Activated CD4-positive, alpha-beta memory T cell treated with anti-CD3 and anti-CD28 coated beads, Interleukin-2, amount 10 ng/mL, durations not matched to agents 7 days and 5 days (primary cell): ENCODE data around the gene WDR83. TPM values are rescaled to one million over a fixed set of nuclear protein-coding genes. Genes with fewer than 3 reads are reported as not detected.

Source experiments
- CTCF ChIA-PET: fragments of 350-600 bp; sonication (Branson Sonifier 250); formaldehyde crosslinking; loops from one replicate; lab custom pipeline; 2021; ENCODE audit warnings: antibody characterized with exemption, inconsistent platforms; lab: Charles Lee
- POLR2A ChIA-PET: fragments of 350-600 bp; sonication (Branson Sonifier 250); formaldehyde crosslinking; loops from one replicate; lab custom pipeline; 2021; ENCODE audit warnings: antibody characterized with exemption; lab: Charles Lee
- DNase-seq: peaks from one replicate; pipeline ENCODE4 v3.0.0-alpha.2; 2020
- H3K27ac Mint-ChIP-seq: one replicate; pipeline ENCODE4 v1.8.0; 2021; ENCODE audit warnings: mild to moderate bottlenecking, mixed read lengths
- H3K27me3 Mint-ChIP-seq: one replicate; pipeline ENCODE4 v1.8.0; 2021; ENCODE audit warnings: mixed read lengths
- H3K36me3 Mint-ChIP-seq: one replicate; pipeline ENCODE4 v1.8.0; 2021; ENCODE audit warnings: low read depth, mixed read lengths
- H3K4me1 Mint-ChIP-seq: one replicate; pipeline ENCODE4 v1.8.0; 2021; ENCODE audit warnings: mixed read lengths
- H3K4me3 Mint-ChIP-seq: one replicate; pipeline ENCODE4 v1.8.0; 2021; ENCODE audit warnings: mild to moderate bottlenecking, mixed read lengths
- H3K9me3 Mint-ChIP-seq: one replicate; pipeline ENCODE4 v1.8.0; 2021; ENCODE audit warnings: mixed read lengths
- total RNA-seq, 2 experiments: library from RNA; stranded (reverse); gene quantifications; one replicate each; pipeline ENCODE4 v1.2.3, GENCODE V29; 2021

The WDR83 gene
- total RNA-seq, 2 experiments from 2014 or later, result 16.9 to 21.3 TPM

GRCh38 chr19:12722566-12723380, 56.2 kb downstream of the WDR83 start:
- Mint-ChIP-seq H3K36me3 (peaks cover 30% of the 10 kb centered on the region), H3K4me3 (peak overlapping the region; percentile 92), H3K9me3 (no peaks in the 10 kb centered on the region), H3K27ac (peak overlapping the region; percentile 85), H3K27me3 (no peaks in the 10 kb centered on the region), H3K4me1 (peaks cover 41% of the 10 kb centered on the region)
- peak; percentile 95 for DNase-seq
- POLR2A ChIA-PET, result interaction anchor here (0.7 to 9.4 kb wide), 15 partner anchors 12 to 560 kb away, joined by 3 to 250 read pairs (median 6); partner anchors contain the start of genes DHPS, FBXW9, GCDH and GET3
- CTCF ChIA-PET, result interaction anchor here (0.5 to 7.0 kb wide), 14 partner anchors 11 to 1092 kb away, joined by 3 to 53 read pairs (median 5); partner anchors contain the start of genes DHPS, FBXW9, GET3 and TRIR

GRCh38 chr19:12723381-12723640, 56.7 kb downstream of the WDR83 start:
- DNase-seq, result no peak
- POLR2A ChIA-PET, result interaction anchor here (0.7 to 9.4 kb wide), 15 partner anchors 12 to 191 kb away, joined by 3 to 250 read pairs (median 6); partner anchors contain the start of genes DHPS, FBXW9, GCDH and GET3
- peak overlapping the region; percentile 92 for H3K4me3 Mint-ChIP-seq
- no peaks in the 10 kb centered on the region for H3K27me3 Mint-ChIP-seq
- peaks cover 34% of the 10 kb centered on the region for H3K36me3 Mint-ChIP-seq
- peaks cover 41% of the 10 kb centered on the region for H3K4me1 Mint-ChIP-seq
- peak overlapping the region; percentile 85 for H3K27ac Mint-ChIP-seq
- CTCF ChIA-PET, result interaction anchor here (0.5 to 7.0 kb wide), 10 partner anchors 10 to 162 kb away, joined by 3 to 53 read pairs (median 6); partner anchors contain the start of genes DHPS and TRIR
- no peaks in the 10 kb centered on the region for H3K9me3 Mint-ChIP-seq

DNA sequence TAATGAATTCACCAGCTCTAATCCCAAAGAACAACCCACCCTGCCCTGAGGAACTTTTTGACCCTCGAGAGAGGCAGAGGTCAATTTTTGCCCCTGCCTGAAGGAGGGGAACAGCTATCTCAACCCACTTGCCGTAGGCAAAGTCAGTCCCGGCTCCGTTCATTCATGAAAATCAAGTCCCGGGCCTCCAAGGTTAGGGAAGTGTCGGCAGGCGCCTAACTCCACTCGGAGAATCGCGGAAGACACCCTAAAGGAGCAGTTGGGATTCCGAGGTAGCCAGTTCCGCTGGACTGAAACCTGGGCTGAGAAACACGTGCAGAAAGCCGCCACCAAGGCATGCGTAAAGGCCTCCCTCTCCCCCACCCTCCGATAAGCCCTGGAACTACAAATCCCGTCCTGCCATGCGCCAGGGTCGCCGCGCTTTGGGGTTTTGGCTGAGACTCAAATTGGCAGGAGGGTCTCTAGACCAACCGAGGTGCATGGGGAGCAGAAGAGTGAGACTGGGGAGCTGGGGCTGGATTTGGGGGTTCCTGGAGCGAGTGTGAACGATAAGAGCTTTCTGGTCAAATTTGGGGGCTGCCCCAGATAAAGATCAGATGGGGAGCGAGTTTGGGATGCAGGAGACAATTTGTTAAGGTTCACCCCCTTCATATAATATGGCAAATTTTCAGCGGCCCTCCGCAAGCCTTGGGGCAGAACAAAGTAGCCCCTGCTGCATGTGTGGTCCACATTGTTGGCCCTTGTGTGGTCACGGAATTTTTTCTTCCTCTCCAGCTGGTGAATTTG, 57.2 kb downstream of the WDR83 start, which contains the start of gene TNPO2:
Gene TNPO2 (minus strand): TSS at position 292 of the 786 bp plus-strand sequence. CDS start 2,955 bp downstream, outside the sequence.
- peaks cover 34% of the 10 kb centered on the region for H3K36me3 Mint-ChIP-seq
- peaks cover 36% of the 10 kb centered on the region for H3K4me1 Mint-ChIP-seq

More for the DNA sequence above, 57.2 kb downstream of the WDR83 start, which contains the start of gene TNPO2:
- no peaks in the 10 kb centered on the region for H3K9me3 Mint-ChIP-seq
- H3K27ac Mint-ChIP-seq, result peak within 1 kb of the TSS; percentile 85
- DNase-seq, result peak; percentile 79
- no peaks in the 10 kb centered on the region for H3K27me3 Mint-ChIP-seq
- ChIA-PET CTCF (interaction anchor here (0.6 to 7.0 kb wide), 9 partner anchors 10 to 161 kb away, joined by 3 to 53 read pairs (median 6); partner anchors contain the start of genes DHPS and TRIR), POLR2A (interaction anchor here (0.9 to 9.4 kb wide), 15 partner anchors 11 to 191 kb away, joined by 3 to 250 read pairs (median 6); partner anchors contain the start of genes DHPS, FBXW9, GCDH and GET3)
- H3K4me3 Mint-ChIP-seq, result peak within 1 kb of the TSS; percentile 92

Other genes starting within 250 kb of the WDR83 start
- gene ZNF443, start 225.8 kb upstream of the WDR83 start, total RNA-seq, result 1 to 10 TPM; 4.9 to 5.2 TPM
- gene ZNF709, start 182.0 kb upstream of the WDR83 start, total RNA-seq, result 1 to 10 TPM; 1.8 to 3.0 TPM
- 10 to 100 TPM in 1 of 2 experiments, 1 to 10 TPM in 1; 9.4 to 10.2 TPM for gene ZNF564, start 115.3 kb upstream of the WDR83 start, total RNA-seq
- gene ZNF490, start 56.0 kb upstream of the WDR83 start, total RNA-seq, result 10 to 100 TPM; 16.9 to 17.1 TPM
- gene ZNF791, start 55.9 kb upstream of the WDR83 start, total RNA-seq, result 10 to 100 TPM; 39.9 to 44.3 TPM
- gene MAN2B1, start 65 bp upstream of the WDR83 start, total RNA-seq, result 100 to 1,000 TPM; 146 to 150 TPM
- 100 to 1,000 TPM; 106 to 113 TPM for gene DHPS, start 15.1 kb downstream of the WDR83 start, total RNA-seq
- gene GNG14, start 21.2 kb downstream of the WDR83 start, total RNA-seq, result not detected
- 1 to 10 TPM; 5.2 to 5.3 TPM for gene FBXW9, start 29.8 kb downstream of the WDR83 start, total RNA-seq
- gene TNPO2, start 57.1 kb downstream of the WDR83 start, total RNA-seq, result 10 to 100 TPM; 61.6 to 65.9 TPM
- gene TRIR, start 67.9 kb downstream of the WDR83 start, total RNA-seq, result 100 to 1,000 TPM; 205 TPM
- gene GET3, start 70.7 kb downstream of the WDR83 start, total RNA-seq, result 10 to 100 TPM; 61.8 to 62.9 TPM
- gene BEST2, start 85.0 kb downstream of the WDR83 start, total RNA-seq, result not detected
- 10 to 100 TPM; 17.0 to 17.8 TPM for gene HOOK2, start 108.7 kb downstream of the WDR83 start, total RNA-seq
- 100 to 1,000 TPM; 197 TPM for gene JUNB, start 124.7 kb downstream of the WDR83 start, total RNA-seq
- gene PRDX2, start 135.0 kb downstream of the WDR83 start, total RNA-seq, result 100 to 1,000 TPM; 234 to 240 TPM
- 10 to 100 TPM; 19.2 to 25.5 TPM for gene THSD8, start 135.3 kb downstream of the WDR83 start, total RNA-seq
- gene RNASEH2A, start 139.8 kb downstream of the WDR83 start, total RNA-seq, result 10 to 100 TPM; 34.8 to 38.4 TPM
- not detected for gene RTBDN, start 167.8 kb downstream of the WDR83 start, total RNA-seq
- 1 to 10 TPM; 1.1 to 2.1 TPM for gene MAST1, start 171.7 kb downstream of the WDR83 start, total RNA-seq
- gene DNASE2, start 214.6 kb downstream of the WDR83 start, total RNA-seq, result 10 to 100 TPM; 37.6 to 39.3 TPM
- gene KLF1, start 220.4 kb downstream of the WDR83 start, total RNA-seq, result under 1 TPM; 0.13 to 0.20 TPM
- 10 to 100 TPM; 23.3 to 25.1 TPM for gene GCDH, start 224.4 kb downstream of the WDR83 start, total RNA-seq